Karpas-422 (cell line): ENCODE measurements around the gene AWAT2. TPM values are rescaled to one million over a fixed set of nuclear protein-coding genes. Genes with fewer than 3 reads are reported as not detected.

Source experiments
- DNase-seq: peaks from one replicate; pipeline ENCODE4 v3.0.0-alpha.2; 2015
- H2AFZ ChIP-seq: fragments of 200-600 bp; sonication (generic); 2 replicates; pipeline ENCODE4 v1.6.1; 2014; ENCODE audit warnings: antibody characterized with exemption, low read length, mixed read lengths
- H3K27ac ChIP-seq: fragments of 200-600 bp; sonication (generic); 2 replicates; pipeline ENCODE4 v1.5.1; 2014; ENCODE audit warnings: mild to moderate bottlenecking, low read length, moderate library complexity
- H3K27me3 ChIP-seq: fragments of 200-600 bp; sonication (generic); 2 replicates; pipeline ENCODE4 v1.6.1; 2014; ENCODE audit warnings: low read length, mixed read lengths
- H3K36me3 ChIP-seq: fragments of 200-600 bp; sonication (generic); 2 replicates; pipeline ENCODE4 v1.6.1; 2014; ENCODE audit warnings: low read length, mixed read lengths; ENCODE audit not compliant: insufficient read depth
- H3K4me1 ChIP-seq: fragments of 200-600 bp; sonication (generic); 2 replicates; pipeline ENCODE4 v1.6.1; 2014; ENCODE audit warnings: mild to moderate bottlenecking, low read length, mixed read lengths
- H3K4me2 ChIP-seq: fragments of 200-600 bp; sonication (generic); 2 replicates; pipeline ENCODE4 v1.6.1; 2014; ENCODE audit warnings: low read length, low read depth, mild to moderate bottlenecking; ENCODE audit not compliant: poor library complexity, severe bottlenecking
- H3K4me3 ChIP-seq: fragments of 200-600 bp; sonication (generic); 2 replicates; pipeline ENCODE4 v1.5.1; 2014; ENCODE audit warnings: mild to moderate bottlenecking, antibody characterized with exemption, low read length, mixed read lengths
- H3K79me2 ChIP-seq: fragments of 200-600 bp; sonication (generic); 2 replicates; pipeline ENCODE4 v1.6.1; 2014; ENCODE audit warnings: mild to moderate bottlenecking, low read length, mixed read lengths
- H3K9ac ChIP-seq: fragments of 200-600 bp; sonication (generic); 2 replicates; pipeline ENCODE4 v1.6.0; 2014; ENCODE audit warnings: low read length
- H3K9me2 ChIP-seq: fragments of 200-600 bp; sonication (generic), shearing (Covaris generic); replicated peaks from 2 replicates; pipeline ENCODE4 v1.6.0; 2014; ENCODE audit warnings: mild to moderate bottlenecking, low read length, moderate library complexity; ENCODE audit not compliant: insufficient read depth
- H3K9me3 ChIP-seq: fragments of 300-700, 200-600 bp; sonication (generic); 2 replicates; pipeline ENCODE4 v1.6.1; 2014; ENCODE audit warnings: low read length, mixed read lengths
- H4K20me1 ChIP-seq: fragments of 200-600 bp; sonication (generic); 2 replicates; pipeline ENCODE4 v1.6.1; 2014; ENCODE audit warnings: mild to moderate bottlenecking, antibody characterized with exemption, low read length, low read depth; ENCODE audit not compliant: insufficient read depth
- total RNA-seq: library from RNA; depleted of rRNA; stranded (reverse); fragments of >200 nt; shearing (Covaris generic); gene quantifications from 2 replicates; pipeline ENCODE4 v1.2.3, GENCODE V29; 2014; ENCODE audit warnings: low replicate concordance

AWAT2 gene
- total RNA-seq, 1 experiment from 2014 or later, result not detected

DNA sequence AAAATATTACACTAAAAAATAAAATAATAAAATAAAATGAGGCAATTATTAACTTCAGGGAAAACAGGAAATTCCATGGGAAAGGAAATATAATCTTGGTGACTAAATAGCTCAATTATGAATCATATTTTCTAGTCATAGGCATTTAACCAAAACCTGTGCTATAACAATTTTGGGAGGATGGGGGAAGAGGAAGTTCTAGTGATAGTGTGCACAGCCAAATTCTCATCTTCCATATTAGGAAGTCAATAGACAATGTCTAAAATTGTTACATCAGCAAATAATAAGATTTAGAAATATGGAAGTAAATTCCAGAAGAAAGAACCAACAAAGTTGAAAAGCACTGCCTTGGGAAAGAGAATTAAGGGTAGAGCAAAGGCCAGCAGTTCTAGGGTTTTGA, 2.8 kb downstream of the AWAT2 start:
- Histone ChIP-seq H3K4me3 (no peak overlapping the region), H3K9me2 (no peaks in the 10 kb centered on the region), H3K27me3 (no peaks in the 10 kb centered on the region), H2AFZ (no peak overlapping the region), H3K4me1 (no peaks in the 10 kb centered on the region), H3K4me2 (no peak overlapping the region), H3K9ac (no peak overlapping the region), H3K27ac (no peak overlapping the region), H3K36me3 (no peaks in the 10 kb centered on the region), H3K9me3 (no peaks in the 10 kb centered on the region), H3K79me2 (no peaks in the 10 kb centered on the region), H4K20me1 (no peaks in the 10 kb centered on the region)
- DNase-seq, result no peak

DNA sequence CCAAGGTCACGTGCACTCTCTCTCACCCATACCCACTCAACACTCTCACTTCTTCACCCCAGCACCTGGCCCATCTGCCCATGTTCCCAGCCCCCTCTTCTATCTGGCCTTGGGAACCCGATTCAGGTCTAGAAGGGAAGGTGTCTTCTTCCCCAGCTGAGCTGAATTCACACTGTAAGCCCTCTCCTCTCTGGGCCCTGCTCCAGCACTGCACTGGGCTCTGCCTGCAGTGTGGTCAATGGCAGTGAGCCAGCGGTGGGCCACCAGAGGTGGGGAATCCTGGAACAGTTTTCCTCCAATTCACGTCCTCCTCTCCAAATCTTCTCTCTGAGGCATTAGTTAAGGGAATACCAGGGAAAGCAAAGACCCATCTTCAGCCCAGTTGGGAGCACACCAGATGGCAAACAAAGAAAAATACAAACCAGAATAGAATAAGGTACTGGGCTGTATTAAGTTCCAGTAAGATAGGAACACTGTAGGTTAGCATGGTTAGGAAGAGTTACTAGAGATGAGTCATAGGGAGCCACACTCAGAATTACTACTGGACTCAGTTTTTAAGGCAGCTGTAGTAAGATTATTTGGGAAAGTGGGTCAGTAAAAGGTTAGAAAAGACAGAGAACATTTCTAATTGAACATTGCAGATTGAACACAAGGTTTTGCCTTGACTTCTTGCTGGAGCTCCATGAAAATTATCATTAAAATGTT, 5.0 kb downstream of the AWAT2 start:
- Histone ChIP-seq H3K36me3 (no peaks in the 10 kb centered on the region), H3K9ac (no peak overlapping the region), H3K27ac (no peak overlapping the region), H3K27me3 (no peaks in the 10 kb centered on the region), H2AFZ (no peak overlapping the region), H4K20me1 (no peaks in the 10 kb centered on the region), H3K79me2 (no peaks in the 10 kb centered on the region), H3K9me2 (no peaks in the 10 kb centered on the region), H3K4me1 (no peaks in the 10 kb centered on the region), H3K9me3 (no peaks in the 10 kb centered on the region), H3K4me3 (no peak overlapping the region), H3K4me2 (no peak overlapping the region)
- DNase-seq, result no peak

DNA sequence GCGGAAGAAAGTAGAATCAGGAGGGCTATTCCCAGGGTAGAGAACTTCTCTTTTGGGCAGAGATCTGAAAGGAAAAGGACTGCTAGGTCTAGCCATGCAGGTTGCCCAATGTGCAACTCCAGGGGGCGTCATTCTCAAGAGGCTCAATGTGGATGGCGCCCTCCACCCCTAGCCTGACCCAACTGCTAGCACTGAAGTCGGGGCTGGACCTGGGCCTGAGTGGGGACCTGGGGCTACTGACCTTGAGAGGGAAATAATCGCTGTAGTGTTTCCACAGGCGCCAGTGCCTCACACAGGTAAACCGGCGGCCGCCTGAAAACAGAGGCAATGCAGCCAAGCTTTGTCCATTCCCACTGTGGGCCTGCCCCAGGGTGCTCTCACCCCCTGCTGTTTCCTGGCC, 6.1 kb downstream of the AWAT2 start:
- Histone ChIP-seq H4K20me1 (no peaks in the 10 kb centered on the region), H3K4me1 (no peaks in the 10 kb centered on the region), H3K9me3 (no peaks in the 10 kb centered on the region), H3K9ac (no peak overlapping the region), H3K36me3 (no peaks in the 10 kb centered on the region), H3K4me3 (no peak overlapping the region), H3K79me2 (no peaks in the 10 kb centered on the region), H3K4me2 (no peak overlapping the region), H3K27me3 (no peaks in the 10 kb centered on the region), H3K27ac (no peak overlapping the region), H3K9me2 (no peaks in the 10 kb centered on the region), H2AFZ (no peak overlapping the region)
- no peak for DNase-seq

DNA sequence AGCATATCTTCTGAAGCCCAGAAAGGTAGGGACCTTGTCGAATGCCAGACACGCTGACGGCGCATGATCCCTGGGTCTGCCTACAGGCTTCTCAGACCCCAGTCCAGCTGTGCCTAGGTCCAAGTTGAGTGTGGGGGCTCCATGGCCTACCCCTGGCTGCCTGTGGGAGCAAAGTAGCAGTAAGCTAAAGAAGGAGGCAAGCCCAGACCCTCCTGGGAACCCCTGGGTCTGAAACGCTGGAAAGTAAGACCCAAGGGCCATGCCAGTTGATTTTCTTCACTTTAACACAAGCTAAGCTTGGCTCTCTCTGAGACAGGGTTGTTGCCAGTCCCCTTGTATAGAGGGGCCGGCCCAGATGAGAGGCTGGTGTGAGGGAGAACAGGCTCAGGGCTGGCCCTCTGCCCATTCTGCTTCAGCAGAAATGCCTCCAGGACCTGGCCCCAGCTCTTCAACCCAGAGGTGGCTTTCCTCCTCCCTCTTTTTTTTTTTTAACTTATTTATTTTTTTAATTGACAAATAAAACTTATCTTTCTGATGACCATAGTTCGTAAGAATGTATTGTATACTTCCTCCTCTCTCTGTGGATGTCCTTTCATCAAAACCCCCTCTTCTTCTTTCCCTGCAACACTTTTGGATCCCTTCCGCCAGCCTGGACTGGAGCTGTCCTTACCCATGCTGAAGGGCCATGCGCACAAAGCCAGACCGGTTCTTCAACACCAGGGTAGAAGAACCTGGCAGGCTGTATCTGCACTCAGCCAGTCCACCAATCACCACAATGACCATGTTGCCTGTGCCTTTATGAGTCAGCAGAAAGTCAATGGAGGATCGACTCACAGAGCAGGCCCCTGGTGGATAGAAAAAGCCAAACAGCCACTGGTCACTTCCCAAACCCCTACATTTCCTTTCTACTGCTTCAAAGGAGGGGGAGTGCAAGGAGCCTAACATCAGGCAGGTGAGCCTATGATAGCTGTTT, 7.1 kb downstream of the AWAT2 start:
- Histone ChIP-seq H3K27me3 (no peaks in the 10 kb centered on the region), H3K4me3 (no peak overlapping the region), H3K4me2 (no peak overlapping the region), H4K20me1 (no peaks in the 10 kb centered on the region), H3K79me2 (no peaks in the 10 kb centered on the region), H3K36me3 (no peaks in the 10 kb centered on the region), H3K9me2 (no peaks in the 10 kb centered on the region), H3K9ac (no peak overlapping the region), H3K4me1 (no peaks in the 10 kb centered on the region), H3K9me3 (no peaks in the 10 kb centered on the region), H3K27ac (no peak overlapping the region), H2AFZ (no peak overlapping the region)
- DNase-seq, result no peak

- H2AFZ ChIP-seq, result no peak overlapping the region
- H3K9me2 ChIP-seq, result no peaks in the 10 kb centered on the region
- H3K4me2 ChIP-seq, result no peak overlapping the region
- H3K4me3 ChIP-seq, result no peak overlapping the region
- DNase-seq, result no peak
- no peaks in the 10 kb centered on the region for H4K20me1 ChIP-seq
- H3K79me2 ChIP-seq, result no peaks in the 10 kb centered on the region
- H3K9me3 ChIP-seq, result no peaks in the 10 kb centered on the region
- no peak overlapping the region for H3K27ac ChIP-seq
- no peaks in the 10 kb centered on the region for H3K4me1 ChIP-seq
- H3K36me3 ChIP-seq, result no peaks in the 10 kb centered on the region
- H3K27me3 ChIP-seq, result no peaks in the 10 kb centered on the region
- no peak overlapping the region for H3K9ac ChIP-seq
These were observed 7.7 kb downstream of the AWAT2 start for GRCh38 chrX:70041993-70042392.

DNA sequence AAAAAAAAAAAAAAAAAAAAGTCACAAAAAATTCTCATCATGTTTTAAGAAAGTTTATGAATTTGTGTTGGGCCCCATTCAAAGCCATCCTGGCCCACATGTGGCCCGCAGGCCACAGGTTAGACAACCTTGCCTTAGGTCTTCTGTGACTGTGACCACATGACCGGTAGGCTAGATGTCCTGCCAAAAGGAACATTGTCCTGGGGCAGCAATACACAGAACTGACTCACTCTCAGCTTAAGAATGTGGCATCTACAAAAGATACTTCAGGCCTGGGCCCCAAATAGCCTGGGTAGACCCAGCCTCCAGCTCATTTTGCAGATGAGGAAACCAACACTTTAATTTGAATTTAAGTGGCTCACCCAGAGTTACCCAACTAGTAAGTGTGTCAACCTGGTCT, 10.0 kb downstream of the AWAT2 start:
- Histone ChIP-seq H3K9me3 (no peaks in the 10 kb centered on the region), H3K27me3 (no peaks in the 10 kb centered on the region), H3K9ac (no peak overlapping the region), H3K4me2 (no peak overlapping the region), H3K36me3 (no peaks in the 10 kb centered on the region), H4K20me1 (no peaks in the 10 kb centered on the region), H3K79me2 (no peaks in the 10 kb centered on the region), H3K27ac (no peak overlapping the region), H3K4me3 (no peak overlapping the region), H3K9me2 (no peaks in the 10 kb centered on the region), H3K4me1 (no peaks in the 10 kb centered on the region), H2AFZ (no peak overlapping the region)
- no peak for DNase-seq

DNA sequence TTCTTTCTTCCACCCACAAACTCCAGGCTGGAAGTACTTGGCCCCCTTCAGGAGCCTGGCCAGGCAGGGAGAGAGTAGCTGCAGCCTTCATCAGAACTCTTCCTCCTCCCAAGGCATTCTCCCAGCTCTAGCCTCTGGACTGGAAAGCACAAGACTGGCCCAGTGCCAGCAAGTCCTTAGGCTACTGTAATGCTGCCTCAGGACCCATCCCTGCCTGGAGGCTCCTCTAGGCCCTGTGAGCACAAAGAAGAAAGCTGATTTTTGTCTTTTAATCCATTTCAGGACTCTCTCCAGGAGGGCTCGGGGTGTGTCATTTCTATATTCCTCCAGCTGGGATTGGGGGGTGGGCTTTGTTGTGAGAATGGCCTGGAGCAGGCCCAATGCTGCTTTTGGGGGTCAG, 10.8 kb downstream of the AWAT2 start:
- no peaks in the 10 kb centered on the region for H3K36me3 ChIP-seq
- H2AFZ ChIP-seq, result no peak overlapping the region
- no peak overlapping the region for H3K27ac ChIP-seq
- no peak overlapping the region for H3K4me2 ChIP-seq
- no peaks in the 10 kb centered on the region for H3K79me2 ChIP-seq
- no peaks in the 10 kb centered on the region for H3K9me2 ChIP-seq
- H3K27me3 ChIP-seq, result no peaks in the 10 kb centered on the region
- no peaks in the 10 kb centered on the region for H3K4me1 ChIP-seq
- DNase-seq, result no peak
- no peak overlapping the region for H3K4me3 ChIP-seq
- no peak overlapping the region for H3K9ac ChIP-seq
- H4K20me1 ChIP-seq, result no peaks in the 10 kb centered on the region
- H3K9me3 ChIP-seq, result no peaks in the 10 kb centered on the region

DNA sequence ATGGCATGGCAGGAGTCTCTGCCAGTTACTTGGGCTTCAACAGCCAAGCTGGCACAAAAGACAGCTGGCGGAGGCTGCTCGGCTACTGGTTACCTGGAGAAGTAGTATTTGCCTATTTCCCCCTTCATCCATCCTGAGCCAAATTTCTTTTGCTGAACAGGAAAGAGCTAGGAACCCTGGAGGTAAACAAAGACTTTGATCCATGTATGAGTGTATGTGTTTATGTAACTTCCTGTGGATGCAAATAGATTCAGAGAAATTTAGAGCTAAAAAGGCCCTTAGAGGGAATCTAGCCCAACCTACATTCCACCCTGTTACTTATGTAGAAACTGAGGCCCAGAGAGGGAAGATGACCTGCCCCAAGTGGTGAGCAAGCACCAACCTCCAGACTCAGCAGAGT, 11.2 kb downstream of the AWAT2 start:
- Histone ChIP-seq H4K20me1 (no peaks in the 10 kb centered on the region), H3K27me3 (no peaks in the 10 kb centered on the region), H3K9me2 (no peaks in the 10 kb centered on the region), H3K9me3 (no peaks in the 10 kb centered on the region), H3K36me3 (no peaks in the 10 kb centered on the region), H3K27ac (no peak overlapping the region), H3K4me3 (no peak overlapping the region), H2AFZ (no peak overlapping the region), H3K4me1 (no peaks in the 10 kb centered on the region), H3K79me2 (no peaks in the 10 kb centered on the region), H3K4me2 (no peak overlapping the region), H3K9ac (no peak overlapping the region)
- DNase-seq, result no peak
